Measurements from ENCODE around the gene PRKCE. TPM values are rescaled to one million over a fixed set of nuclear protein-coding genes. Genes with fewer than 3 reads are reported as not detected.
A peak's percentile ranks its signal among the peaks of the same experiment; 100 is the strongest.

Gene PRKCE
- total RNA-seq, 2 donors from 2014 or later, result 7.2 to 25.4 TPM

DNA sequence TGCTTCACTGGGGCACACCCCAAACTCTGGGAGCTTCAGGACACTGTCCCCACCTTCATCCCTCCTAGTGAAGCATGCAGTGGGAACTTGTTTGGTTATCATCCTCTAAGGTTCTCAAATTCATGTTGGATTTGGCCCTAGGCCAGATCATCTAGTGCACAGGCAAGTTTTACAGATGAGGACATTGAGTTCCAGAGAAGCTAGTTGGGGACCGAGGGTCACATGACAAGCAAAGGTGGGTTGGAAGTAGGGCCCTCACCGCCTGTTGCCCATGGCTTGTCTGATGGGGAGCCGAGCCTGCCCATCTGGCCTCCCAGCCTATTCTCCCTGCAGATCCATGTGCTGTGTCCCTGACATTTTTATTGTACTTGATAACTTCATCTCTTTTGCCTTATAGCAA, 2.8 kb downstream of the PRKCE start:
- WGBS, result 76% methylated on average over 3 of the region's 3 CpGs
- Histone ChIP-seq H3K36me3 (no peaks in the 10 kb centered on the region), H3K27ac (no peak overlapping the region), H3K4me1 (replicated peaks) (peaks cover 10% of the 10 kb centered on the region), H3K27me3 (replicated peaks; ENCODE audit: insufficient read depth) (no peaks in the 10 kb centered on the region), H3K4me3 (no peak overlapping the region), H3K9me3 (no peaks in the 10 kb centered on the region)
- DNase-seq (ENCODE audit: low spot score), result peak; percentile 32
- intact Hi-C loops (cut with DNase I), result loop anchor here (5.0 kb wide), 1 partner anchor 48 kb away; no protein-coding TSS in a partner anchor
- TF ChIP-seq POLR2AphosphoS5 (IDR thresholded peaks at IDR 0.05), result peak; percentile 23
- TF ChIP-seq, protein P1, sequence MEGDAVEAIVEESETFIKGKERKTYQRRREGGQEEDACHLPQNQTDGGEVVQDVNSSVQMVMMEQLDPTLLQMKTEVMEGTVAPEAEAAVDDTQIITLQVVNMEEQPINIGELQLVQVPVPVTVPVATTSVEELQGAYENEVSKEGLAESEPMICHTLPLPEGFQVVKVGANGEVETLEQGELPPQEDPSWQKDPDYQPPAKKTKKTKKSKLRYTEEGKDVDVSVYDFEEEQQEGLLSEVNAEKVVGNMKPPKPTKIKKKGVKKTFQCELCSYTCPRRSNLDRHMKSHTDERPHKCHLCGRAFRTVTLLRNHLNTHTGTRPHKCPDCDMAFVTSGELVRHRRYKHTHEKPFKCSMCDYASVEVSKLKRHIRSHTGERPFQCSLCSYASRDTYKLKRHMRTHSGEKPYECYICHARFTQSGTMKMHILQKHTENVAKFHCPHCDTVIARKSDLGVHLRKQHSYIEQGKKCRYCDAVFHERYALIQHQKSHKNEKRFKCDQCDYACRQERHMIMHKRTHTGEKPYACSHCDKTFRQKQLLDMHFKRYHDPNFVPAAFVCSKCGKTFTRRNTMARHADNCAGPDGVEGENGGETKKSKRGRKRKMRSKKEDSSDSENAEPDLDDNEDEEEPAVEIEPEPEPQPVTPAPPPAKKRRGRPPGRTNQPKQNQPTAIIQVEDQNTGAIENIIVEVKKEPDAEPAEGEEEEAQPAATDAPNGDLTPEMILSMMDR (IDR thresholded peaks at IDR 0.05), result no peak

DNA sequence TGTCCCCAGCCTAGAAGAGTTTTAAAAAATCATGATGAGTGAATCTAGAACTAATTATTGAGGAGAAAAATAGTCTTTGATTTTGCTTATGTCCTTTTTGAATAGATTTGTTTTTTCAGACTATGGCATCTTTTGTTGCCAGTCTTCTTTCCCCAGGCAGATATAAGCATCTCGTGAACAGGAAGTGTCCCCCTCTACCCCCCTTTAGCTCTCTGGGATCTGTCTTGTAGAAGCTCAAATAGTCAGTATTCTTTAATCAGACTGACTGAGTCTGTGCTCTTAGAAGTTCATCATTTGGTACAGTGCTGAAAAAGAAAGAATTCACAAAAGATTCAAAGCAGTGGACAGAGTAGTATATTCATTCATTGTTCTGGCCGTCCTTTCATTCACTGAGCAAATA, 10.4 kb downstream of the PRKCE start:
- DNase-seq (ENCODE audit: low spot score), result no peak
- no peak for TF ChIP-seq POLR2AphosphoS5 (IDR thresholded peaks at IDR 0.05)
- TF ChIP-seq, protein P1 (IDR thresholded peaks at IDR 0.05), result no peak
- no peak for TF ChIP-seq POLR2A (IDR thresholded peaks at IDR 0.05)
- H3K4me3 ChIP-seq, result no peak overlapping the region
- no peak overlapping the region for H3K27ac ChIP-seq
- 73% methylated on average over 2 of the region's 2 CpGs for WGBS
- H3K36me3 ChIP-seq, result no peaks in the 10 kb centered on the region
- H3K9me3 ChIP-seq, result no peaks in the 10 kb centered on the region
- no peaks in the 10 kb centered on the region for H3K27me3 ChIP-seq (replicated peaks; ENCODE audit: insufficient read depth)
- no peaks in the 10 kb centered on the region for H3K4me1 ChIP-seq (replicated peaks)
- intact Hi-C loops (cut with DNase I), result no loop called here

DNA sequence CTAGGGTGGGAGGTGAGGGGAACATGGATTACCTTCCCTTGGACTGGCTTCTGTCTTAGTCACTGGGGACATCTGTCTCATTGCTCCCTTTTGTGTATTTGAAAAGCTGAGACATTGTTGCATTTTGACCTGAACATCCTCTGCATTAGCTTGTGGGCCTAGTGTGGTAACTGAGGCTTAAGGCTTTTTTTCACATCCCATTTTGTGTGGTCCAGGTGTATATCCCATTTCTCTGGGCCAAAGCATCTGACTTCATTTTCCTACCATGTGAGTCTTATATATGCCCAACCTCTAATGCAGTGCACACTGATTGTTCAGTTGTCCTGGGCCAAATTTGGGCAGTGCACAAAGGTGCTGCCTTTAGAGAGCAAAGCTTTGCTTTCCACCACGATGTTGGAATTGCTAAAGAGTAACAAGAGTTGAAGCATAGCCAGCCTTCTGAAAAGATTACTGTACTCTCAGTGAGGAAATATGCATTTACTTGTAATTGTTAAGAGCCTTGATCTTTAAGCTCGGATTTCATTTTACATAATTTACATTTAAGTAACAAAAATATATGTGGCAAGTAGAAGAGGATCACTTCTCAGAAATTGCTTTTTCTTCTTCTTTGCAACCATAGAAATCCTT, 13.3 kb downstream of the PRKCE start:
- TF ChIP-seq POLR2AphosphoS5 (IDR thresholded peaks at IDR 0.05) (no peak), POLR2A (IDR thresholded peaks at IDR 0.05) (no peak)
- TF ChIP-seq, protein P1 (IDR thresholded peaks at IDR 0.05), result no peak
- WGBS, result 52% methylated on average over 2 of the region's 2 CpGs
- H3K36me3 ChIP-seq, result no peaks in the 10 kb centered on the region
- DNase-seq (ENCODE audit: low spot score), result no peak
- no peaks in the 10 kb centered on the region for H3K27me3 ChIP-seq (replicated peaks; ENCODE audit: insufficient read depth)
- H3K9me3 ChIP-seq, result no peaks in the 10 kb centered on the region
- H3K4me3 ChIP-seq, result no peak overlapping the region
- intact Hi-C loops (cut with DNase I), result no loop called here
- no peaks in the 10 kb centered on the region for H3K4me1 ChIP-seq (replicated peaks)
- no peak overlapping the region for H3K27ac ChIP-seq

DNA sequence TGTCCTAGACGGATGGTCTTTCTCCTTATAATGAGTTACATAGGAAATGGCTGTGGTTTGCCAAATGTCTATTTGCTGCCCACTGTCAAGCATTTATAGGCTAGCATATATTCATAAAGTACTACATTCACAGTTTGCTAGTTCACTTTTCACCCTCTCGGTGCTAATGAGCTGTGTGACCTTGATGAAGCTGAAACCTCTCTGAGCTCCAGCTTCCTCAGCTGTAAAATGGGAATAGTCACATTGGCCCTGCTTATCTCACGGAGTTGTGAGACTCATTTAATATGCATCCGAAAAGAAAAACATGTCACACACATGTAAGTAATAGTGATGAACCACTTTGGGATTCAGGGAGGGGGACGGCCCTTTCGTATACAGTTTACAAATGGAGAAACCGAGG, 17.0 kb downstream of the PRKCE start:
- H3K36me3 ChIP-seq, result no peaks in the 10 kb centered on the region
- no peak overlapping the region for H3K4me3 ChIP-seq
- H3K27me3 ChIP-seq (replicated peaks; ENCODE audit: insufficient read depth), result no peaks in the 10 kb centered on the region
- DNase-seq (ENCODE audit: low spot score), result no peak
- WGBS, result 95% methylated on average over 7 of the region's 7 CpGs
- TF ChIP-seq, protein P1 (IDR thresholded peaks at IDR 0.05), result no peak
- TF ChIP-seq POLR2A (IDR thresholded peaks at IDR 0.05) (no peak), POLR2AphosphoS5 (IDR thresholded peaks at IDR 0.05) (no peak)
- H3K9me3 ChIP-seq, result no peaks in the 10 kb centered on the region
- H3K27ac ChIP-seq, result no peak overlapping the region
- no peaks in the 10 kb centered on the region for H3K4me1 ChIP-seq (replicated peaks)
- intact Hi-C loops (cut with DNase I), result no loop called here

DNA sequence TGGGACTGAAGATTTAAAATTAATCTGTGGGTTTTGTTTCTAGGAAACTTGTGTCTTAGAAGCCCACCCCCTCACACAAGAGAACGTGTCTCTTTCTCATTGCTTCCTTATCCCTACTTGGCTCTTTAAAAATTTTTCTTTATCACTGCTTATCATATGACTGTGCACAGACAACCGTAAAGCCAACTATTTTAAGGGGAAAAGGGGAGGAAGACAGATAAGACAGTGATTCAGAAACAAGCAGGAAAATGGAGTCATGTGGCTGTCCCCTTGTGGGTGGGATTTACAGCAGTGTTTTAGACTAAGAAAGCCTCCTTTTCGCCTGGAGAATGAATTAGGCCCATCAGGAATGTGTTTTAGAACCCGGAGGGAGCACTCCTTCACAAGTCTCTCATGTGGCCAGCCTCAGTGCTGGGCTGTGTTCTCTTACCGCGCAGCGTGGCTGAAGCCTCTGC, 17.6 kb downstream of the PRKCE start:
- DNase-seq (ENCODE audit: low spot score), result no peak
- H3K4me3 ChIP-seq, result no peak overlapping the region
- TF ChIP-seq, protein P1 (IDR thresholded peaks at IDR 0.05), result no peak
- no peak for TF ChIP-seq POLR2A (IDR thresholded peaks at IDR 0.05)
- TF ChIP-seq POLR2AphosphoS5 (IDR thresholded peaks at IDR 0.05), result no peak
- 71% methylated on average over 7 of the region's 7 CpGs for WGBS
- no peaks in the 10 kb centered on the region for H3K9me3 ChIP-seq
- H3K27me3 ChIP-seq (replicated peaks; ENCODE audit: insufficient read depth), result no peaks in the 10 kb centered on the region
- no peaks in the 10 kb centered on the region for H3K4me1 ChIP-seq (replicated peaks)
- no peaks in the 10 kb centered on the region for H3K36me3 ChIP-seq
- H3K27ac ChIP-seq, result no peak overlapping the region
- intact Hi-C loops (cut with DNase I), result no loop called here
